GM23338 (cell line): ENCODE measurements around the gene BANF1. TPM values are rescaled to one million over a fixed set of nuclear protein-coding genes. Genes with fewer than 3 reads are reported as not detected.
"Not testable (repeated sequence)": the region's sequence is repeated elsewhere in the genome, so short reads cannot be mapped to it uniquely, and the experiment has no call there.

Source experiments
- ATAC-seq: fragments of 200-7000 bp; cut with Tn5 transposase; 3 replicates; pipeline ENCODE4 v1.9.1; 2020
- DNase-seq: peaks from one replicate; pipeline ENCODE4 v3.0.0-alpha.2; 2015; ENCODE audit warnings: low spot score
- H2AFZ ChIP-seq: fragments of 200-600 bp; sonication (generic); 2 replicates; pipeline ENCODE4 v1.8.0; 2016; ENCODE audit warnings: antibody characterized with exemption, mild to moderate bottlenecking, moderate library complexity
- H3F3A ChIP-seq: fragments of 200-600 bp; sonication (generic); replicated peaks from 2 replicates; pipeline ENCODE4 v1.8.0; 2017; ENCODE audit warnings: antibody characterized with exemption, mixed run types, low read depth
- H3K27ac ChIP-seq: fragments of 200-600 bp; sonication (generic); 2 replicates; pipeline ENCODE4 v1.6.1; 2016; ENCODE audit warnings: low read depth
- H3K27me3 ChIP-seq: fragments of 200-600 bp; sonication (generic); 2 replicates; pipeline ENCODE4 v1.8.0; 2016; ENCODE audit warnings: mild to moderate bottlenecking, mixed run types, moderate library complexity; ENCODE audit not compliant: insufficient read depth
- H3K36me3 ChIP-seq: fragments of 200-600 bp; sonication (generic); 2 replicates; pipeline ENCODE4 v1.8.0; 2016; ENCODE audit warnings: mild to moderate bottlenecking; ENCODE audit not compliant: insufficient read depth
- H3K4me1 ChIP-seq: fragments of 200-600 bp; sonication (generic); 2 replicates; pipeline ENCODE4 v1.8.0; 2016; ENCODE audit warnings: mild to moderate bottlenecking, moderate library complexity; ENCODE audit not compliant: insufficient read depth
- H3K4me2 ChIP-seq: fragments of 200-600 bp; sonication (generic); 2 replicates; pipeline ENCODE4 v1.7.1; 2017; ENCODE audit warnings: mixed run types
- H3K4me3 ChIP-seq: fragments of 200-600 bp; sonication (generic); 2 replicates; pipeline ENCODE4 v1.6.1; 2016; ENCODE audit warnings: mixed run types
- H3K79me2 ChIP-seq: fragments of 200-600 bp; sonication (generic); replicated peaks from 2 replicates; pipeline ENCODE4 v1.8.0; 2017; ENCODE audit warnings: mild to moderate bottlenecking; ENCODE audit not compliant: insufficient read depth
- H3K9me2 ChIP-seq: fragments of 200-600 bp; sonication (generic); 2 replicates; pipeline ENCODE4 v1.8.0; 2017; ENCODE audit not compliant: insufficient read depth
- H4K20me1 ChIP-seq: fragments of 200-600 bp; sonication (generic); replicated peaks from 2 replicates; pipeline ENCODE4 v1.8.0; 2017; ENCODE audit warnings: mild to moderate bottlenecking; ENCODE audit not compliant: insufficient read depth
- H3K27ac Mint-ChIP-seq: 2 replicates; pipeline ENCODE4 v1.8.0; 2020; ENCODE audit warnings: inconsistent platforms, mild to moderate bottlenecking, moderate library complexity, mixed read lengths
- H3K27me3 Mint-ChIP-seq: 3 replicates; pipeline ENCODE4 v1.8.0; 2022; ENCODE audit warnings: low read depth, mild to moderate bottlenecking, moderate library complexity, mixed read lengths, inconsistent platforms; ENCODE audit not compliant: insufficient read depth, poor library complexity
- H3K36me3 Mint-ChIP-seq: 3 replicates; pipeline ENCODE4 v1.8.0; 2021; ENCODE audit warnings: low read depth, mild to moderate bottlenecking, inconsistent platforms, moderate library complexity, mixed read lengths
- H3K4me1 Mint-ChIP-seq: 3 replicates; pipeline ENCODE4 v1.8.0; 2020; ENCODE audit warnings: mild to moderate bottlenecking, inconsistent platforms, mixed read lengths
- H3K4me3 Mint-ChIP-seq: 3 replicates; pipeline ENCODE4 v1.8.0; 2021; ENCODE audit warnings: moderate library complexity, mild to moderate bottlenecking, inconsistent platforms, mixed read lengths
- H3K9me3 Mint-ChIP-seq: 3 replicates; pipeline ENCODE4 v1.8.0; 2020; ENCODE audit warnings: moderate library complexity, mild to moderate bottlenecking, inconsistent platforms, mixed read lengths
- CREB1 ChIP-seq: fragments of 250-450 bp; sonication (Bioruptor Pico); IDR thresholded peaks from 2 replicates; pipeline ENCODE4 v1.5.0; 2020; ENCODE audit warnings: low read depth, mild to moderate bottlenecking, moderate library complexity
- CTCF ChIP-seq, 2 experiments: fragments of 200-600 bp in 1 of 2; sonication (generic) in 1 of 2; conservative IDR thresholded peaks; 2 replicates each; pipeline versions ENCODE4 v1.5.1 to v1.6.1; 2016 to 2017; ENCODE audit warnings: antibody characterized with exemption in 2 of 2, low read depth in 2 of 2, mild to moderate bottlenecking in 2 of 2, moderate library complexity in 1 of 2
- ETS1 ChIP-seq: IDR thresholded peaks from 2 replicates; pipeline ENCODE4 v1.6.1; 2016; ENCODE audit warnings: antibody characterized with exemption
- EZH2 ChIP-seq: fragments of 200-600 bp; sonication (generic); IDR thresholded peaks from one replicate; pipeline ENCODE4 v1.8.0; 2017; ENCODE audit warnings: antibody characterized with exemption, mild to moderate bottlenecking, low read depth; ENCODE audit not compliant: unreplicated experiment
- EZH2phosphoT487 ChIP-seq: fragments of 200-600 bp; sonication (generic); IDR thresholded peaks from one replicate; pipeline ENCODE4 v1.8.1; 2018; ENCODE audit warnings: antibody characterized with exemption; ENCODE audit not compliant: unreplicated experiment
- JUNB ChIP-seq: IDR thresholded peaks from one replicate; pipeline ENCODE4 v1.6.1; 2016; ENCODE audit warnings: antibody characterized with exemption; ENCODE audit not compliant: unreplicated experiment
- NANOG ChIP-seq: IDR thresholded peaks from 2 replicates; pipeline ENCODE4 v1.6.1; 2016; ENCODE audit warnings: antibody characterized with exemption, borderline replicate concordance
- POLR2AphosphoS5 ChIP-seq: IDR thresholded peaks from 2 replicates; pipeline ENCODE4 v1.6.1; 2016; ENCODE audit warnings: antibody characterized with exemption, low read depth
- STAT1 ChIP-seq: IDR thresholded peaks from one replicate; pipeline ENCODE4 v1.6.1; 2016; ENCODE audit warnings: antibody characterized with exemption; ENCODE audit not compliant: unreplicated experiment
- ZNF331 ChIP-seq: fragments of 250-450 bp; sonication (Bioruptor Pico); IDR thresholded peaks from 2 replicates; pipeline ENCODE4 v1.5.0; 2020; ENCODE audit warnings: low read depth, mild to moderate bottlenecking, moderate library complexity
- polyA plus RNA-seq: library from polyadenylated mRNA; unstranded; fragments of >200 nt; fragmentation: Nextera tagmentation; extraction: Ambion mirVana; gene quantifications from 2 replicates; pipeline ENCODE4 v1.2.1, GENCODE V29; 2016
- total RNA-seq: library from RNA; depleted of rRNA; stranded (reverse); fragments of >200 nt; shearing (Covaris generic); gene quantifications from 2 replicates; pipeline ENCODE4 v1.2.3, GENCODE V29; 2014

Gene BANF1
- total and polyA plus RNA-seq, 2 experiments from 2014 or later, result 58.2 to 765 TPM

DNA sequence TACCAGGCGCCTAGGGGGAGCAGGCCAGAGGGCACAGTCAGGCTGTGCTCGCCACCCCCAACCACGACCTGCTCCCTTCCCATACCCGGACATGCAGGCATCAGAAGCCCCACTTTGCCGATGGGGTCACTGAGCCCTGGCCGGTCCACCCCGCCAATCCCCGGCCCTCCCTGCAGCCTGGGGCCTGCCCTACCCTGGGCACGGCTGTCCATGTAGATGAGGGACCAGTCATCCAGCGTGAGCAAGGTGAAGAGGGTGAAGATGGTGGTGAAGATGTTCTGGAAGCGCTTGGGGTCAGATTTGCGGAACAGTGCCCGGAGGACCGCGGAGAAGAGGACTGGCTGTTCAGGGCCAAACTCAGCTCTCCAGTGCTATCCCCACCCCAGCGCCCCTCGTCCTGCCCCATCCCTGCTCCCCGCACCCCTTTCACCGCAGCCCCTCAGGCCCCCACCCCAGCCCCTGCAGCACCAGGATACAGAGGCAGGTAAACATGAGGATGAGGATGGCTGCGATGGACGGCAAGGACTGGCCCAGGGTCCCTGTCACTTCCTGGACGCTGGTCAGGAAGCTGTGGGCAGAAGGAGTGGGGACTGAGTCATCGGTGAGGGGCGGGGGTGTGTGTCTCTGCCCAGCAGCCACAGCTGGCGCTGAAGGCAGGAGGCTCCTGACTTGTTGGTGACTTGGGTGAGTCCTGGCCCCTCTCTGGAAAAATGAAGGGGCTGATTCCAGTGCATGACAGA, 18.5 kb downstream of the BANF1 start:
- H3K4me2 ChIP-seq, result no peak overlapping the region
- no peaks in the 10 kb centered on the region for H3F3A ChIP-seq
- no peaks in the 10 kb centered on the region for H4K20me1 ChIP-seq
- no peak overlapping the region for H3K27ac ChIP-seq
- Mint-ChIP-seq H3K9me3 (no peaks in the 10 kb centered on the region; the same call in 2 of the 3 replicates), H3K27ac (no peak overlapping the region), H3K4me1 (peaks cover 3% of the 10 kb centered on the region; the same call in 1 of the 3 replicates), H3K36me3 (no peaks in the 10 kb centered on the region; the same call in 2 of the 3 replicates), H3K4me3 (no peak overlapping the region), H3K27me3 (peaks cover 20% of the 10 kb centered on the region)
- DNase-seq (no peak), ATAC-seq (no peak)
- no peaks in the 10 kb centered on the region for H3K36me3 ChIP-seq
- H3K79me2 ChIP-seq, result no peaks in the 10 kb centered on the region
- H3K27me3 ChIP-seq, result 0 out of 2 replicates have a peak, but pooled peaks cover 10% of the 10 kb centered on the region
- no peak overlapping the region for H2AFZ ChIP-seq
- TF ChIP-seq POLR2AphosphoS5 (no peak), CTCF (conservative IDR thresholded peaks at IDR 0.05; ENCODE audit: low read depth in 2 of 2) (no peak), EZH2phosphoT487 (no peak), ZNF331 (CRISPR knock-in tag) (no peak), ETS1 (no peak), NANOG (no peak), CREB1 (CRISPR knock-in tag) (no peak), STAT1 (no peak), EZH2 (no peak)
- no peaks in the 10 kb centered on the region for H3K4me1 ChIP-seq
- no peaks in the 10 kb centered on the region for H3K9me2 ChIP-seq
- H3K4me3 ChIP-seq, result no peak overlapping the region

- ATAC-seq (peak; percentile 99), DNase-seq (peak; percentile 93)
- H3K4me1 ChIP-seq, result no peaks in the 10 kb centered on the region
- no peaks in the 10 kb centered on the region for H3K79me2 ChIP-seq
- Mint-ChIP-seq H3K4me3 (peak overlapping the region; percentile 51; the same call in 2 of the 3 replicates), H3K27me3 (peaks cover 21% of the 10 kb centered on the region), H3K4me1 (peaks cover 3% of the 10 kb centered on the region; the same call in 1 of the 3 replicates), H3K9me3 (no peaks in the 10 kb centered on the region; the same call in 2 of the 3 replicates), H3K27ac (no peak overlapping the region), H3K36me3 (no peaks in the 10 kb centered on the region; the same call in 2 of the 3 replicates)
- H4K20me1 ChIP-seq, result no peaks in the 10 kb centered on the region
- no peaks in the 10 kb centered on the region for H3F3A ChIP-seq
- H3K27ac ChIP-seq, result no peak overlapping the region
- H3K9me2 ChIP-seq, result no peaks in the 10 kb centered on the region
- 0 out of 2 replicates have a peak, but pooled peaks cover 10% of the 10 kb centered on the region for H3K27me3 ChIP-seq
- no peak overlapping the region for H3K4me3 ChIP-seq
- H2AFZ ChIP-seq, result peak overlapping the region; percentile 94
- TF ChIP-seq JUNB (no peak), STAT1 (no peak), CTCF (conservative IDR thresholded peaks at IDR 0.05; ENCODE audit: low read depth in 2 of 2) (peak; percentile 88 to 91)
- H3K36me3 ChIP-seq, result no peaks in the 10 kb centered on the region
- peak overlapping the region; percentile 55; the same call in 1 of the 2 replicates for H3K4me2 ChIP-seq
These were observed 20.3 kb downstream of the BANF1 start for GRCh38 chr11:66022401-66023185.

DNA sequence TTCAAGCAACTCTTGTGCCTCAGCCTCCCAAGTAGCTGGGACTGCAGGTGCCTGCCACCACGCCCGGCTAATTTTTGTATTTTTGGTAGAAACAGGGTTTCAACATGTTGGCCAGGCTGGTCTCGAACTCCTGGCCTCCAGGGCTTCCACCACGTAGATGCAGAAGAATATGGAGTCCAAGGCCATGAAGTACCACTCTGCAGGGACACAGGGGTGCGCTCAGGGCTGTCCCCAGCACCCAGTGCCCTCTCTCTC, 20.8 kb downstream of the BANF1 start:
- H3K4me1 ChIP-seq, H3K27ac Mint-ChIP-seq, H3K9me3 Mint-ChIP-seq, H3K79me2 ChIP-seq, H3K9me2 ChIP-seq, ATAC-seq, H3K4me3 Mint-ChIP-seq, H3K36me3 Mint-ChIP-seq, H3K4me3 ChIP-seq, H3K36me3 ChIP-seq, H3F3A ChIP-seq, H3K27me3 ChIP-seq, H4K20me1 ChIP-seq, H3K27ac ChIP-seq, DNase-seq, H3K4me1 Mint-ChIP-seq, H3K4me2 ChIP-seq: not testable (repeated sequence)
- peaks cover 26% of the 10 kb centered on the region for H3K27me3 Mint-ChIP-seq
- H2AFZ ChIP-seq, result peak overlapping the region; percentile 94
